ENCODE data around the gene CCDC148.
"Not testable (repeated sequence)": the region's sequence is repeated elsewhere in the genome, so short reads cannot be mapped to it uniquely, and the experiment has no call there.

Gene CCDC148

DNA sequence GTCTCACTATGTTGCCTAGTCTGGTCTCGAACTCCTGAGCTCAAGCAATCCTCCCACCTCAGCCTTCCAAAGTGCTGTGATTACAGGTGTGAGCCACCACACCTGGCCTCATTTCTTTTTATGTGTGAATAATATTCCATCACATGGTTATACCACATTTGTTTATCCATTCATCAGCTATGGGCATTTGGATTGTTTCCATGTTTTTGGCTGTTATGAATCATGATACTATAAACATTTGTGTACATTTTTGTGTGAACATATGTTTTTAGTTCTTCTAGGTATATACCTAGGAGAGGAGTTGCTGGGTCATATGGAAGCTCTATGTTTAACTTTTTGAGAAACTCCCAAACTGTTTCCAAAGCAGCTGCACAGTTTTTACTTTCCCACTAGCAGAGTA, 24.6 kb upstream of the CCDC148 start:
- DNase-seq (ENCODE audit: low read depth) = no peak

DNA sequence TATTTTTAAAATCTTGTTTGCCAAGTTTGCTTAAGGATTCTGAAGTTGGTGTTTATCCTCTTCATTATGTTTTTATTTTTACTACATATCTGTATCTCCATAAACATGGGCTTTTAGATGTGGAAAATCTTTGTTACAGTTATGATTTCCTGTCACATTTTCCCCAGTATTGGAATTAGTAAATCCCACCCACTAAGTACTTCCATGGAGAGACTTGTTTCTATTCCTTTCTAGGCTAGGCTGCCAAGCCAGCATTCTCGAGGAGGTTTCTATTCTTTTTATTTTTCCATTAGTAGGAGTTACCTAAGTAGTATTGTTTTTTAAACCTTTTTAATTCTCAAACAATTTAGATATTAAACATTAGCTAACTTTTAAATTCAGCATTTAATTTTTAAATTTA, 22.3 kb upstream of the CCDC148 start:
- DNase-seq (ENCODE audit: low read depth) = no peak

DNA sequence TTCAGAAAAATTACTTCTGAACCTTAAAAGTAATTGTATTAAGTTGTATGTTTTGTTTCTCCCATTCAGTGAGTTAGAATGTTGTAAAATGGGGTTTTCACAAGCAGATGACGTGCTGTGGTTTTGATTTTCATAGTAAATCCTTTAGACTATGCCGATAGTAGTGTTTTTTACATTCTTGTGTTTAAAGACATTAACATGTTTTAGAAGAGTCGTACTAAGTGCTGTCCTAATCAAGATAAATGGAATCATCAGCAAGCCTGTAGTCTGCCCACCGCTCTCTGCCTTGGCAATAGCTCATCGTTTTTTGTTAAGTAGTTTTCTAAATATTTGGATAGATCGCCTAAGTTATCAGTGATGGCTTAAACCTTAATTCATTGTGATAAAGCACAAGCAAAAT, 21.7 kb upstream of the CCDC148 start:
- no peak for DNase-seq (ENCODE audit: low read depth)

DNA sequence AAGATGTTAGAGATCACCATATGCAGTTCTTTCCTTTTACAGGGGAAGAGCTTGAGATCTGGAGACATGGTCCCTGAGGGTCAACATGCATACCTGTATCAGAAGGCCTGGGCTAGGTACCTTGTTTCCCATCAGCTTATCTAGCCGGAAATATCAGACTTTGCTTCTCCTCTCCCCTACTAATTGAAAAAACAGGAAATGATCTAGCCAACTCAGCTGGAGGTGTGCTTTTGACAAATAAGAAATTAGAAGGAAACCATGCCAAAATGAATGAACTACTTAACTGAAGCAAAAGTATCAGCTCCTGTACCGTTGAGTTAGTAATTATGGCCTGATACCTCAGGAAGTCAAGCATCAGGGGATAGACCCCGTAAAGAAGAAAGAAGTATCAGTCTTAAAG, 20.6 kb upstream of the CCDC148 start:
- no peak for DNase-seq (ENCODE audit: low read depth)

DNA sequence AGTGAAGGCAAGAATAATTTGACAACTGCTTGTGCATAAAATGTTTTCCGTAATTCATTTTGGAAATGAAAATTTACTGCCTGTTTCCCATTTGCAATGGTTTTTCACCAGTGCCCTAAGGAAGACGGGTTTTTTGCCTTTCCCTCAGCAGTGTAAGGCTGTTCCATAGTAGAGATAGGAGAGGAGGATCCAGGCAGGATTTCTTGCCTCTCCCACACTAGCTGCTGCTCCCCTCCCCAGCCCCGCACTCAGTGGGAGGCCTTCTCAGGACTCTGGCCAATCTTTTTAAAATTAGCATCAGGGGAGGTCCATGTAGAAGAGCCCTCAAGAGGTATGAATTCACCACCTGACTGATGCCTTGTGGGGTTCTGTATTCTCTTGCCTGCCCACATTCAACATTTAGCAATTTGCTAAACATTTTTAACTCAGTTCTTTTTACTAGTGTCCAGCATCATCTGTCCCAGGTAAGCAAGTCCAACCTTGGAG, 18.0 kb upstream of the CCDC148 start:
- not testable (repeated sequence) for DNase-seq (ENCODE audit: low read depth)

DNA sequence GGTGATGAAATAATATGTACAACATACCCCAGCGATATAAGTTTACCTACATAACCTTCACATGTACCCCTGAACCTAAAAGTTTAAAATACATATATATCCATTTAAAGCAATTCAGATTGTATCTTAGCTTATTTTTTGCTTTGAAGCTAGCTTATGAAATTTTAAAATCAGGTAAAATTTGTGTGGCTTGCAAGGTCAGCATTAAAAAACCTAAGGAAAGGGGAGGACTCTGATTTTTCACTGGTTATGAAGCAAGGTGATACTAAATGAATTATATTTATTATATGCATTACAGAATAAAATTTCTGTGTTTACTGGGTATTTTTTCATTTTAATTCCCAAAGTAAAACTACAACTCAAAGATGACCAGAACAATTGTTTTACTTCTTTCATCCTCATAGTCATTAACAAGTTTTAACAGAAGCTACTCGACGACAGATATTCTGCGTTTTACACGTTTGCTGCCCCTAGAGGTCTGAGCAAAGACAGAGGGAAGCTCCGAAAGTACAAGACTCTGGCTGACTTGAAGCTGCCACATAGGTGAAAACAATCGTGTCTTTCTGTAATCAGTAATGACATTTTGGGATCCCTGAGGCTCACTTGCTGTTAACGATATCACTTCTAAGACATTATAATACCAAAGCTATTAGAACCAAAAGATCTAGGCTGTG, 17.3 kb upstream of the CCDC148 start:
- no peak for DNase-seq (ENCODE audit: low read depth)

DNA sequence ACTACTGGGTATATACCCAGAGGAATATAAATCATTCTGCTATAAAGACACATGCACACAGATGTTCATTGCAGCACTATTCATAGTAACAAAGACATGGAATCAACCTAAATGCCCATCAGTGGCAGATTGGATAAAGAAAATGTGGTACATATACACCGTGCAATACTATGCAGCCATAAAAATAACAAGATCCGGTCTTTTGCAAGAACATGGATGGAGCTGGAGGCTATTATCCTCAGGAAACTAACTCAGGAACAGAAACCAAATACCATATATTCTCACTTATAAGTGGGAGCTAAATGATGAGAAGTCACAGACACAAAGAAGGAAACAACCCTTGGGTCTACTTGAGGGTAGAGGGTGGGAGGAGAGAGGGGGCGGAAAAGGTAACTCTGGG, 16.7 kb upstream of the CCDC148 start:
- not testable (repeated sequence) for DNase-seq (ENCODE audit: low read depth)

DNA sequence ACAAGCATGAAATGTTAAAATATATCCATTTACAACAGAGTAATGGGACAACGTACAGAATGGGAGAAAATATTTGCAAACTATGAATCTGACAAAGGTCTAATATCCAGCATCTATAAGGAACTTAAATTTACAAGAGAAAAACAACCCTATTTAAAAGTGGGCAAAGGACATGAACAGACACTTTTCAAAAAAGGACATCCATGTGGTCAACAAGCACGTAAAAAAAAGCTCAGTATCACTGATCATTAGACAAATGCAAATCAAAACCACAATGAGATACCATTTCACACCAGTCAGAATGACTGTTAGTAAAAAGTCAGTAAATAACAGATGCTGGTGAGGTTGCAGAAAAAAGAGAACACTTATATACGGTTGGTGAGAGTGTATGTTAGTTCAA, 16.3 kb upstream of the CCDC148 start:
- not testable (repeated sequence) for DNase-seq (ENCODE audit: low read depth)

DNA sequence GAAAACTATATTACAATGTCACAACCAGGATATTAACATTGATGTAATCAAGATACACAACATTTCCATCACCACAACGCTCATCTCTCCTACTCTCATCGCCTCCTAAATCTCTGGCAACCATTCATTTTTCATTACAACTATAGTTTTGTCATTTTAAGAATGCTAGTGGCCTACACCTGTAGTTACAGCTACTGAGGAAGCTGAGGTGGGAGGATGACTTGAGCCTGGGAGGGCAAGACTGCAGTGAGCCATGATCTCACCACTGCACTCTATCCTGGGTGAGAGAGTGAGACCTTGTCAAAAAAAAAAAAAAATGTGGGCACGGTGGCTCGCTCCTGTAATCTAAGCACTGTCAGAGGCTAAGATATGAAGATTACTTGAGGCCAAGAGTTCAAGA, 10.7 kb upstream of the CCDC148 start:
- no peak for DNase-seq (ENCODE audit: low read depth)

DNA sequence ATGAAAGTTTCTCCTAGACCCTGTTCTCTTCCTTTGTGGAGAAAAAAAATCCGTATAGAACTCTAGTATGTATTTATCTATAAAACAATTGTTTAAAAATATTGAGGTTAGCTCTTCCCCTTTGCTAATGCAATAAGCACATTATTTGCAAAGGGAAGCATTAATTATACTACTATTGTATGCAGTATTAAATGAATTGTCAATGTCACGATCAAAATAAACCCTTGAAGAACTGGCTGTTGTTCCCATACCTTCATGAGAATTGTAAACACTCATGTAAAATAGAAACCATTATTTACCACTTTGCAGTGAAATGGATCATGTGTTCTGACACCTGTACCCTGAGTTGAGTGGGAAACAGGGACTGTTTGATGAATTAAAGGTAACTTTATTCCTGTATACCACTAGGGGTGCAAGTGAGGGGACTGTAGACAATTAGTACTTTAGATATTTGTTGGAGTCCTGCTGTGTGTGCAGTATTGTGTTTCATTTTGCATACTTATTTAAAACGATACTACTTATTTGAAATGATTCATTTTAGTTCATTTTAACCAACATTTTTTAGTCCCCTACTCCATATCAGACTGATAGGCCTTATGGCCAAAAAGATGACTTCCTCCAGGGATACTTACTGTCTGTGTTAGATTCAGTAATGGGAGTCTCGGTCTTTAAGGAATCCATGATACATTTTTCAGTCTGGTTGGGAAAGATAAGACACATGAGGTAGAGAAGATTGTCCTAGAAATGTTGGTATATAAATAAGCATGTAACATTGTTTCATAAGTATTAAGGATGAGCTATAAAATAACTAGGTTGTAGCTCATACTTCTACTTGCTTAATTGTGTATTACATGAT, 8.1 kb upstream of the CCDC148 start:
- no peak for DNase-seq (ENCODE audit: low read depth)

DNA sequence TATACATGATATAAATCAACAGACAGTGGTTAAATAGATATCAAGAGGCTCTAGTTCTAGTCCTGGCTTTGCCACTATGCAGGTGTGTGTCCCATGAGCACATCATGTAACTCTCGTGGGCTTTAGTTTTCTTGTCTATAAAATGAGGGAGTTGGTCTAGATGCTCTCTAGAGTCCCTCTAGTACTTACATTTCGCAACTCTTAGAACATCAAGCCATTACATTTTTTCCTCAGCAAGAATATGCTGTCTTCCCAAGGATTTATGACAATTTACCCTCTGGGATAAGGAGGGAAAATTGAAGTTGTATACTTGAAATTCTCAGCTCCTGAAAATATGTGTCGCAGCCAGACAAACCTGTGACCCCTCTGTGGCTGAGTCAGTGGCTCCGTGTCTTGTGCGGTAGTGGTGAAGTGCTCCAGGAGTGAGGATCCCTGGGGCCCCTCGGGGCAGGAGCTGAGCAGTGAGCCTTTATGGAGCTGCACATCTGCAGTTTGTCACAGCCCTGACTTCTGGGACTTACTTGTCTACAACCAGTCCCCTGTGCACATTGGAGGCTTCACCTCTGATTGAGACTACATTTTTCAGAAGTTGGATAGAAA, 7.0 kb upstream of the CCDC148 start:
- no peak for DNase-seq (ENCODE audit: low read depth)

DNA sequence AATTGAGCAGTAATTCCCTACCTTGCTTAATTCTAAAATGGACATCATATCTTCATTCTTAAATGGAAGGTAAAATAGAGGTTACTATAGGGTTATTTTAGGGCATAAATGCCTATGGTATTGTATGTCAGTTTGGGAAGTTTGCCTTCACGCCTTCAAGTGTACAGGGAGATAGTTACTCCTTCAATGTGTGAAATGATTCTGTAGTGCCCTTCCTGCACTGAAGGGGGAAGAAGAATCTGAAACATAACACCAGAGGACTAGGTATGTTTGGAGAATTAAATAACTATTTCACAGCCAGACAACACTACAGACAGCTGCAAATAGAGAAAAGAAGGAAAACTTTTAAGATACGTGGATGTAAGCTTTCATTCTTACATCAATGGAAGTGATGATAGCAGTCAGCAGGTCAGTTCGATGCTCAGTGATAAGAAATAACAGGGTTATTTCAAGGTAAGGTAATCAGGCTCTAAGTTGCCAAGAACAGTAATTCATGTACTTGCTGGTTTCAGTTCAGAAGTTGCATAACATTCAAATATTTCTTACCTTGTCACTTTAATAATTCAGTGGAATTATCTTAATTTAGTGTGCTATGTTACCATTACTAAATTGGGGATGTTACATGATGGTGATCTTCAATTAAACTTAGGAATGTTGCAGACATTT, 4.2 kb upstream of the CCDC148 start:
- DNase-seq (ENCODE audit: low read depth) = no peak

DNA sequence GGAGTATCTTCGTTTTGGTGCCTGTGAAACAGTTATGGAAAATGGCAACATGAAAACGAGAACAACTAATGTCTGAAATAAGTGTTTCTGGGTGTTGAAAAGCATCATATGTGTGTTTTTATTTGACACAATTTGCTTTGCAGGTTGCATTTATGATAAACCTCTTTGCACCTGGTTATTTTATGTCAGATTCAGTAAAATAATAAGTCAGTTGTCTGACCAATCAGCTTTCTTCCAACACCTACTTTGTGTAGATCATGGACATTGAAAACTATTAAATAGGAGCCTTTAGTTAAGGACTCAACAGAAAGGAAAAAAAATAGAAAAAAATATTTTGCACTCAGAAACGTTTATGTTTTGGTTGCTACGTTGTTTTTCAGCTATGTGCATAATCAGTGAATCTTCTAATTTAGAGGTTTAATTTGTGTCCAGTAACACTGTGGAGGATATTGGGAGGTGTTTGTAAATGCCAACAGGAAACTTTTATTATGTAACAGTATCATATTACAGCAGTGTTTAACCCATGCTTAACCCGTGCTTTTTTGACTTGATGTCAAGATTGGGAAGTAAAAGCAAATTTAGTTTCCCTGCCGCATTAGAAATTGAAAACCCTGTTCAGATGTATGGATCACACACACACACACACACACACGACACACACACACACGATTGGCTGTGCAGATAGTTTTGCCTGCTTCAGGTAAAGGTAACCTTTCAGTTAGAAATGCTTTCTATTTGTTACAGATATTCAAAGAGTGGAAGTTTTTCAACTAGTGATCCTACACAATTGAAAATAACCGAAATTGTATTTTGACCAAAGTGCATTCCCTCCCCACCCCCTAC, 2.8 kb upstream of the CCDC148 start:
- no peak for DNase-seq (ENCODE audit: low read depth)

DNA sequence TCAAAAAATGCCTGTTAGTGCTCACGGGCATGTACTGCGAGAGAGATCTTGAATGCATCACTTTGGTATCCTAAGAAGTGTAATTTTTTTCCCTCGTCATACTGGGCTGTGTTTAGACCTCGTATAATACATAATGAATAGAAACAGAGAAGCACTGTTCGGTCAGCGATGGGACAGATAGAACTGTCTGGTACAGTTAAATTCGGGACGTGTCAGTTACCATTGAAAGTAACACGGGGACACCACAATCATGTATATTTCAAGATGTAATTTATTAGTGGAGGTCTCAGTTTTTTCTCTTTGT, 2.0 kb upstream of the CCDC148 start:
- DNase-seq (ENCODE audit: low read depth) = no peak

DNA sequence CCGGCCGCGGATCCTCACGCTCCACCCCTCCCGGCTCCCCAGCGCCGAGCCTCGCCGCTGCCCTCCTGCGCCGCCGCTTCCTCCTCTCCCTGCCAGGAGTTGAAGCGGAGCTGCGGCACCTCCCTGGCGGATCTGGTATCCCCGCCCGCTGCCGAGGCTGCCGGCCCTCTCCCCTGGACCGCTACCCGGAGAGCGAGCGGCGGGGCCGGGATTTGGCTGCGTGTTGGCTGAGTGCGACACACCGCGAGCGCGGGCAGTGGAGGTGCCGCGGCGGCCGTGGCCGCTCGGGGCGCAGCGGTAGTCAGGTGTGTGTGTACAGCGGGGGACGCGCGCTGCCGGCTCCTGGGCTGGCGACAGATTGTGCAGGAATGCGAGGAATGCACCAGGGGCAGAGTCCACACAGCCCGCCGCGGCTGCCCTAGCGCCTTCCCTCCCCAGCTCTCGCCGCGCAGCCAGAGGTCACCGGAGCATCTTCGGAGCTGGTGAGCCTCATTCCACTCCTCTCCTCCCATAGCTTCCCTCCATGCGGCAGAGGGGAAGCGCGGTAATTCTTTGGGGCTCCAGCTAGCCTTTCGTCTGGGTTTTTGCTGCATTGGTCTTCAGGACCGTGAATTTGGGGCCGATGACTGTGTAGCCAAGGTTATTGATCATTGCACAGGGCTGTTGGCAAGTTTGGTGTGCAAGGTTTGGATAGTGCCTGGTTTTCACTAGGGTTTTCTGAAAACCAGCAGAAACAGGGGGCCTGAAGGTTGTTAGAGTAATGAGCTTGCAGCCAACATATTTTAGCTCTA, 1.5 kb upstream of the CCDC148 start:
- DNase-seq (ENCODE audit: low read depth) = peak; percentile 35

DNA sequence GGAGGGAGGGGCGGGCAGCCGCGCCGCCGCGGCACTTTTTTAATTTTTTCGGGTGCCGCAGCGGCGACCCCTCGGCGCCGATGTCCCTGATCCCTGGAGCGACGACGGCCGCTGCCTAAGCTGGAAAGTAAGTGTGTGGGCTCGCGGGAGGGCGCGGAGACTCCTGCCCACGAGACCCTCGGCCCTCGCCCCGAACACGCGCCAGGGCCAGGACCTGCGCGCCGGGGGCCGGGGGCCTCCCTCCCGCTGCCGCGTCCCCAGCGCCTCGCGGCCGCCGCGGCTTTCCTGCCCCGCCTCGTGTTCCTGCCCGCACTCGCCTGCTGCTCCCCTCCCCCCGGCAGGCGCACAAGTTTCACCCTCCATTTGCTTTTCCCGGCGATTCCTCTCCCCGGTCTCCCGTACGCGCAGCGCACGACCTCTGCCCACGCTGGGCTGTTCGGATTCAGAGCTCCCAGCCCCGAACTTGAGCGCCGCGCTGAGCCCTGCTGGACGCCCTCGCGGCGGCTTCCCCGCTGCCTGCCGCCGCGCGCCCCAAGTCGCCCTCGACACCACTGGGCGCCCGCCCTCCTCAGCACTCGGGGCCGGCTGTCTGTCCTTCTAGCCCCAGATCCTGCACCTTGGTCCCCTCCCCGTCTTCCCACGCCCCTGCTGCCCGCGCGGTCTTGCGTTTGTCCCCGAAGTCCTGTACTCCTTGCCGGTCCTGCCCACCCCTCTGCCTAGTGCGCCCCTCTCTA, 706 bp upstream of the CCDC148 start:
- DNase-seq (ENCODE audit: low read depth) = peak; percentile 32

DNA sequence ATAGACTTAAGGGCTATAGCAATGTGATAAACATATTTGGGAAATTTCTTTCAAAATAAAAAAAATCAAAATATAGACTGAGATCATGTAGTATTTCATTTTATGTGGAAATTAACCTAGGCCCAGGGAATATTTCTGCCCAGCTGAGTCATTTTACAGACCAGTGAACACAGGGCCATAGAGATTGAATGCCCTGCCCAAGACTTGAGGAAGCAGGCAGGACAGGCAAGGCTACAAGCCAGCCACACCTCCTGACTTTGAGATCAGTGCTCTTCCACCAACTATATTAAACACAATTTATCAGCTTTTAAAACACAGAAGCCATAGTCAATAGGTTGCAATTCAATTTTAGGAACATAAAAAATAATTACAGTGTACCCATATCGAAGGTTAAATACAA, 12.9 kb downstream of the CCDC148 start:
- DNase-seq (ENCODE audit: low read depth) = no peak

DNA sequence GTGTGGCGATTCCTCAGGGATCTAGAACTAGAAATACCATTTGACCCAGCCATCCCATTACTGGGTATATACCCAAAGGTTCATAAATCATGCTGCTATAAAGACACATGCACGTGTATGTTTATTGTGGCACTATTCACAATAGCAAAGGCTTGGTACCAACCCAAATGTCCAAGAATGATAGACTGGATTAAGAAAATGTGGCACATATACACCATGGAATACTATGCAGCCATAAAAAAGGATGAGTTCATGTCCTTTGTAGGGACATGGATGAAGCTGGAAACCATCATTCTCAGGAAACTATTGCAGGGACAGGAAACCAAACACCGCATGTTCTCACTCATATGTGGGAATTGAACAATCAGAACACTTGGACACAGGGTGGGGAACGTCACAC, 17.5 kb downstream of the CCDC148 start:
- not testable (repeated sequence) for DNase-seq (ENCODE audit: low read depth)

DNA sequence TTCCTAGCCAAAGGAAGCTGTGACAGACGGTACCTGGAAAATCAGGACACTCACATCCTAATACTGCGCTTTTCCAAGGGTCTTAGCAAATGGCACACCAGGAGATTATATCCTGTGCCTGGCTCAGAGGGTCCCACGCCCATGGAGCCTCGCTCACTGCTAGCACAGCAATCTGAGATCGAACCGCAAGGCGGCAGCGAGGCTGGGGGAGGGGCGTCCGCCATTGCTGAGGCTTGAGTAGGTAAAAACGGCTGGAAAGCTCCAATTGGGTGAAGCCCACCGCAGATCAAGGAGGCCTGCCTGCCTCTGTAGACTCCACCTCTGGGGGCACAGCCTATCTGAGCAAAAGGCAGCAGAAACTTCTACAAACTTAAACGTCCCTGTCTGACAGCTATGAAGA, 22.8 kb downstream of the CCDC148 start:
- not testable (repeated sequence) for DNase-seq (ENCODE audit: low read depth)

DNA sequence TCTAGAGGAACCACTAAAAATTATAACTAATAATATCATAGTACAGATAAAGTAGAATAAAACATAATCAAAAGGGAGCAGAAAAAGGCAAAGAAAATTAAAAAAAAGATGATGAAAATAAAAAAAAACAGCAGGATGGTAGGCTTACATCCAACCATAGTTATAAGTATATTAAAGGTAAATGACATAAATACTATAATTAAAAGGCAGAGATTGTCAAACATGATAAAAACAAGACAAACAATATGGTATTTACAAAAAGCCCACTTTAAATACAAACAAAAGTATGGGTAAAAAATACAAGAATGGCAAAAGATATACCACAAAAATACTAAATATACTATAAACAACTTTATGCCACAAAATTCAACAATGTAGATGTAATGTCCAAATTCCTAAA, 24.4 kb downstream of the CCDC148 start:
- no peak for DNase-seq (ENCODE audit: low read depth)

Measured in stimulated activated CD8-positive, alpha-beta memory T cell treated with anti-CD3 and anti-CD28 coated beads, Interleukin-12 subunit alpha, Interleukin-12 subunit beta, amount 100 ng/mL, for 4 hours (primary cell).